Fibroblast of peridontal ligament (primary cell): ENCODE measurements around the gene CLIC6.
"Not testable (repeated sequence)": the region's sequence is repeated elsewhere in the genome, so short reads cannot be mapped to it uniquely, and the experiment has no call there.

Experiments used
- DNase-seq: peaks from one replicate; pipeline ENCODE4 v3.0.0-alpha.2; 2010; ENCODE audit errors: extremely low read depth

The CLIC6 gene

DNA sequence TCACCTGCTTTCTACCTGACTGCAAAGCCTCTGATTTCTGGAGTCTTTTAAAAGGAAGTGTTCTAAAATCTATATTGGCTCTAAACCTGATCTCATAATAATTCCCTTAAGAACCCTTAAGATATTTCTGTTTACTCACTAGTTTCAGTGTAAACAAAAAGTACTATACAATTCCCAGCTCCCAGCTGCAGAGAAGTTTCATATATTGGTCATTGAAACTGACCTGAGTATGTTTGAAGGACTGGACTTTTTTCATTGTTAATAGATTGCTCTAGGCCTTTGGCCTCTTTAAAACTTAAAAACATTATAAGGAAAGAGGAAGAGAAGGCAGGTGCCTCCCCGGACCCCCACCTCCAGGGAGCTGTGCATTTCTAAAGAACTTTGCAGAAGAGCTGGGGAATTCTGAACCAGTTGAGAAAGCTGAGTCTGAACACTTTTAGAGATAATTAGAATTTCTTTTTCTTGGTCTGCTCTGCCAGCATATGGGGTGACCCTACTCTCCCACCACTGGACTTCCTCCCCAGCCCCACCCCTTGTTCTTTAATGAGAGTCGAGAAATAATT, 23.7 kb downstream of the CLIC6 start:
- no peak for DNase-seq

GRCh38 chr21:34693192-34693810, 24.5 kb downstream of the CLIC6 start:
- peak; percentile 83 for DNase-seq

DNA sequence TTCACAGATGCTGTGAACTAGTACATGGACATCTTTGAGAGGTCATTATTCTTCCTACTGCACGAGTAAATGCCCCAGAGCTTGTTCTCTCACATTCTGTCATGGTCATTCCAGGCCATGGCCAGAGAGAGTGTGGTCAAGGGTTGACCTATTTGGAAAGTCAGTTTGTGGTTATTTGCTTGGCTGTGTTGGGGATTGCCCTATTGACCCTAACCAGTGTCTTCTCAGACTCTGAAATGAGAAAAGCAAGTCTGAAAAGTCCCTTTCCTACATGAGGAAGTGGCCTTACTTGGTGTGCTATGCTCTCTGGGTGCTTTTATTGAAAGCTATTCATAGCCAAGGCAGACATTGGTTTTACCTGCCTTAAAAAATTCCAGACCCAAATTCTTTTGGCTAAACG, 26.6 kb downstream of the CLIC6 start:
- no peak for DNase-seq

- no peak for DNase-seq
These were observed 27.3 kb downstream of the CLIC6 start for GRCh38 chr21:34696121-34696520.

GRCh38 chr21:34697826-34698225, 29.0 kb downstream of the CLIC6 start:
- no peak for DNase-seq

DNA sequence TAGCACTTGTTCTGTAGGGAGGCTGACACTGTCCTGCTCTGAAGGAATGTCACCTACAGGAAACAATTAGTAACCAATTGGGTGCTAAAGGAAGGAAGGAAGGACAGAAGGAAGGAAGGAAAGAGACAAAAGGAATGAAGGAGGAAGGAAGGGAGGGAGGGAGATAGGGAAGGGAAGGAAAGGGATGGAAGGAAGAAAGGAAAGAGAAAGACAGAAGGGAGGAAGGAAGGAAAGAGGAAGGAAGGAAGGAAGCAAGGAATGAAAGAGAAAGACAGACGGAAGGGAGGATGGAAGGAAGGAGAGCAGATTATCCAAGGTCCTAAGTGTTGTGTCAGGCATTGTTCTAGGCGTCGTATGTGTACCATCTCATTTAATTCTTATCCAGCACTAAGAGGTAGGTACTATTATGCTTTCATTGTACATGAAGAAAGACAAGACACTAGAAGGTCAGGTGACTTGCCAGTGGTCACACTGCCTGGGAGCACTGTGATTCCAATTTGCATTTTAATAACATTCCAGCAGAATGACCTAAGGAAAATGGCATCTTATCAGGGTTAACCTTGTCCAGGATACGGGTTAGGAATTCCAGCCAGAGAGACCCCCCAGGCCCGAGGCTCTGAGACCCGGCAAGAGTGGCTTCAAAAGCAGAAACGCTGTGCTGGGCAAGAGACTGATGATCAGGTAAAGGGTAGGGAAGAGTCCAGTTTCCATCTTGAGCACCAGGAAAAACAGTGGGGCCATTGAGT, 29.6 kb downstream of the CLIC6 start:
- no peak for DNase-seq

- DNase-seq = no peak
These were observed 31.8 kb downstream of the CLIC6 start for GRCh38 chr21:34700605-34701004.

DNA sequence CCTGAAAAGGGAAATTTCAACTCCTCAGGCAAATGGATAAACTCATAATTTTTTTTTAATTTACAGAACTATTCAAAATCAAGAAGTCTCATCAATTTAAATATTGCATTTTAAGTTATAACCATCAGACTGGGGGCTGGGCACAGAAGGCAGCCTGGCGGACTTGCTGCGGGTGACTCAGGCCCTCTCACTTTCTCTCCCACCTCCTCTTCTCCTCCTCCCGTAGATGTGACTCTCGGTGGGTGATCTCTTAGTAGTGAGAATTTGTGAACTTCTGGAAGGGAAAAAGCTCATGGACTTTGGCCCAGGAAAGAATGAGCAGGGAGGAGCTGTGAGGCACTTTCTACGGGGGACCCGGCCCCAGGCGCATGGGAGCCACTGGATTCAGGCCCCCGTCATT, 32.9 kb downstream of the CLIC6 start:
- DNase-seq = no peak

- no peak for DNase-seq
These were observed 33.8 kb downstream of the CLIC6 start for GRCh38 chr21:34702341-34703170.

GRCh38 chr21:34703571-34703970, 34.8 kb downstream of the CLIC6 start:
- DNase-seq = no peak

DNA sequence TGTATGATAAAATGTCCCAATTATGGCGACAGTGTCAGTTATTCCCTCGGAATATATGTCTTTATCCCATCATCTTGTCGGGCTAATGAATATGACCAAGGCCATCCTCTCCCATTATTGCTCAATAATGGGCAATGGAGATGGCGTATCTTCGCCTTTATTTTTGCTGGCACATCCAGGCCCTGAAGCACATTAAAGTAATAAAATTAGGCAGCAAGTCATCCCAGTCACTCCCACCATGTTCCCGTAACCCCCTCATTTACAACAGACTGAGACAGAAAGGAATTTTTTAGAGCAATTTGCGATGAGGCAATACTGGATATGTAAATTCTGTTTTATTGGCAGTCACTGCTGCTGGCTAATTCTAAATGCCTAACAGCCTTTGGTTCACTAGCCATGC, 35.3 kb downstream of the CLIC6 start:
- DNase-seq = peak; percentile 39

DNA sequence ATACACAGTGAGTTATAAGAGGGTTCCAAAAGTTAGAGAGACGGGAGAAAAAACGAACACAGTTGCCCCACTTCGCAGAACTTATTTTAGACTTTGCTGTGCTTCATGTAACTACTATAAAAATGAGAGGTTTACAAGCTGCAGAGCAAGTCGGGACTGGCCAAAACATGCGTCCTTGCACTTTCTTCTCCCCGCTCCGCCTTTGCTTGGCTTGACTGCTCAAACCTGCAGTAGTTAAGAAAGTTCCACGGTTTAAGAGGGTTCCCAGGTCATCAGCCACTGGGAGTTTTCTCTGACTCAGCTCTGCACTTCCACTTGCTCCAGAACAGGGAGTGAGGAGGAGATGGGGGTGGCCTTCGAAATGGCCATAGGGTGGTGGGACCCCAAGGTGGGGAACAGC, 36.2 kb downstream of the CLIC6 start:
- no peak for DNase-seq

DNA sequence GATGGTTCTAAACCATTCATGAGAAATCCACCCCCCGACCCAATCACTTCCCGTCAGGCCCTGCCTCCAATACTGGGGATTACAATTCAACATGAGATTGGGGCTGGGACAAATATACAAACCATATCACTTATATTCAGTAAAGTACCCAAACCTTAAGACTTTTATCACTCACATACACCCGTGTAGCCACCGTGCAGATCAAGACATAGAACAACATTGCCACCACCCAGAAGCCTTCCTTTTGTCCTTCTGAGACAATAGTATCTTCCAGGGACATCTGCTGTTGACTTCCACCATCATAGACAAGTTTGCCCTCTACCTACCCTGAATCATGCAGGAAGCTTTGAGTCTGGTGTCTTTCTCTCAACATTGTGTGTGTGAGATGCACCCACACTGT, 37.5 kb downstream of the CLIC6 start:
- DNase-seq = no peak

DNA sequence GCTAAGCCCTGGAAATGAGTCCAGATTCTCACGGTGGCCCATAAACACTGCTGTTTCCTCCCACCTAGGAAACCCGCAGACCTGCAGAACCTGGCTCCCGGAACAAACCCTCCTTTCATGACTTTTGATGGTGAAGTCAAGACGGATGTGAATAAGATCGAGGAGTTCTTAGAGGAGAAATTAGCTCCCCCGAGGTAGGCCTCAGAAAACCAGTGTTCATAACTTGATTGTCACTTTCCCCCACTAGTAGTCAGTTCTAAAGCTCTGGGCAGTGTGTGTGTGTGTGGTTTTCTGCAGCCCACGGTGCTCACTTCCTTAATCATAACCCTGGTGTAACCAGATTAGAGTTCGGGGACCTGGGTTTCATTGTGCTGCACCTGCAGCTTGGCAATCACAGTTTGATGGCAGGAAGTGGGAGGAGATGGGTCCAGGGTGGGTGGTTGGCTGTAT, 39.1 kb downstream of the CLIC6 start:
- no peak for DNase-seq

DNA sequence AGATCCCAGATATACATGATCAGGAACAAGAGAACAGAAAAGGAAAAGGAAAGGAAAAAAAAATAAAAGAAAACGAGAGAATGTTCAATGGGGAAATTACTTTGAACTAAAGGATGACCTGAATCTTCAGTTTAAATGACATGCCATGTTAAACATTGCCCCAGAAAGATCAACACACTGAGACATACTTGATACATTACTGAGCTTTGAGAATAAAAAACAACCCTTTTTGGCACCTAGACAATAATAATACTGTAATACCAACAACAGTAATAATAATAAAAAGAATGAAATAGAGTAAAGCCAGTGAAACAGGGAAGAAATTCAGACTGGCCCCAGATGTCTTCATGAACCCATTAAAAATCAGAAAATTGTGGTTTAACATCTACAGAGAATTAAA, 44.8 kb downstream of the CLIC6 start:
- no peak for DNase-seq

DNA sequence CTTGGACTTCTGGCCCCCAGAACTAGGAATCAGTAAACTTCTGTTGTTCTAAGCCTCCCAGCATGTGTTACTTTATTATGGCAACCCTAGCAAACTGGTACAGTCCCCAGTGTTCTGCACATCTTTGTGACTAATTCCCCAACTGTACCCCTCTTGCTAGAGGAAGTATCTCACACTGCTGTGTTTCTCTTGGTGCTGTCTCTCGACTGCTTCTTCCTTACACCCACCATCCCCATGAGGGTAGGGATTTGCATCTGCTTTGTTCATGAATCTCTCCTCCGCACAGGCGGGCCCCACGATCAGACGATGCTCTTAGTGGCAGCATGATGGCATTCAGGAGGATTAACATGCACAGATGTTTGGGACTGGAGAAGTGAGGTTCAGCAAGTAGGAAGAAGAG, 46.7 kb downstream of the CLIC6 start:
- DNase-seq = no peak

GRCh38 chr21:34715985-34716596, 47.3 kb downstream of the CLIC6 start:
- DNase-seq = no peak

GRCh38 chr21:34718529-34718928, 49.7 kb downstream of the CLIC6 start:
- not testable (repeated sequence) for DNase-seq

GRCh38 chr21:34722684-34723300, 54.0 kb downstream of the CLIC6 start:
- DNase-seq = no peak

GRCh38 chr21:34724131-34724856, 55.5 kb downstream of the CLIC6 start:
- no peak for DNase-seq

- DNase-seq = peak; percentile 45
These were observed 56.0 kb downstream of the CLIC6 start for GRCh38 chr21:34724857-34725195.
